ENCODE data around the gene ORC1.

DNA sequence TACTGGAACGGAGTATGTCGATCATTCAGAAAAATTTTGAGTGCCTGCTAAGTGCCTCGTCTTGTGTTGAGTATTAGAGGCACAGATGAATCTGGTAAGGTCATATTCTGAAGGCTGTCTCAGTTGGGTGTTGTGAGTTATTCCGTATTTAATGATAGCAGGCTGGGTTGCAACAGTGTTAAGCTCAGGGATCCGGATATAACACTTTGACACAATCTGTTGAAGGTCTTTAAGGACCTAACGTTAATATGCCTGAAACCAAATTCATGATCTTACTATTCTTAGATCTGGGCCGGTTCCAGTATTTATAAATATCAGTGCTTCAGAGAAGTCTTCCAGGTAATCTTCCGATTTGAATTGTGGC lies 734 bp upstream of the ORC1 start:
- TF ChIP-seq EZH2 (IDR thresholded peaks at IDR 0.05; ENCODE audit: low read depth, low read length, severe bottlenecking) (no peak), NRF1 (IDR thresholded peaks at IDR 0.05; ENCODE audit: low read depth, low read length) (no peak)
